DMS114 treated with DMSO at 0.1 percent for 48 hours (cell line): ENCODE measurements around the gene PANK4.

ENCODE experiments used
- DNase-seq: peaks from one replicate; lab custom pipeline; 2025; ENCODE audit not compliant: unreplicated experiment; lab: John Stamatoyannopoulos, UW

PANK4 gene

DNA sequence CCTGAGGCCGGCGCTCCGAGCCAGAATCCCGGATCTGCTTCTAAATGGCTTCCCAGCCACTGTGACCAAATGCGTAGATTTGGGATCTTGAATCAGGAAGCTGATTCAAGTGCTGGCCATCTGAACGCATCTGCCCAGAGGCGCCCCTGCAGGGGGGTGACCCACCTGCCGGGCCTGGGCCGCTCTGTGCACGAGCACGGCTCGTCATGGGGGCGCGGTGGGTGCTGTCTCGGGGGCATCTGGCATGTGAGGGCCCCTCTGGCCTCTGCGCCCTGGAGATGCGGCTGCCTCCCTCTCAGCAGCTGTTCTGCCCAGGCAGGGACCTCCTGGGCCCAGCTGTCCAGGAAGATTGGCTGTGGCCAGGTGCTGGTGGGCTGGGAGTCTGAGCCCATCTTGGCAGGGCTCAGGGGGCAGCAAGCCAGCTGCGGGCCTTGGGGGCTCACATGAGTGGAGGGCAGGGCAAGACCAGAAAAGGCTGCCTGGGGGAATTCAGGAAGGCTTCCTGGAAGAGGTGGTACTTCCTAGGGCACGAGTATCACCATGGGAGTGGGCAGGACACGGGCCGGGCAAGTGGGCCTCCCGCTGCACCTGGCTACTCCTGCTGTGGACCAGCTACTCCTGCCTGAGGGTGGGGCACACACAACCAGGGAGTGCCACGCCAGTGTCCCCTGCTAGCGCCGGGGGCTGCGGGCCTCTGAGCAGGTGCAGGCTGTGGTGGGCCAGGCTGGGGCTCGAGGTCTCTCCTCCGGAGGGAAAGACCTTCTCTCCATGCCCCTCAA is 25.2 kb downstream of the PANK4 start:
- DNase-seq, result no peak

DNA sequence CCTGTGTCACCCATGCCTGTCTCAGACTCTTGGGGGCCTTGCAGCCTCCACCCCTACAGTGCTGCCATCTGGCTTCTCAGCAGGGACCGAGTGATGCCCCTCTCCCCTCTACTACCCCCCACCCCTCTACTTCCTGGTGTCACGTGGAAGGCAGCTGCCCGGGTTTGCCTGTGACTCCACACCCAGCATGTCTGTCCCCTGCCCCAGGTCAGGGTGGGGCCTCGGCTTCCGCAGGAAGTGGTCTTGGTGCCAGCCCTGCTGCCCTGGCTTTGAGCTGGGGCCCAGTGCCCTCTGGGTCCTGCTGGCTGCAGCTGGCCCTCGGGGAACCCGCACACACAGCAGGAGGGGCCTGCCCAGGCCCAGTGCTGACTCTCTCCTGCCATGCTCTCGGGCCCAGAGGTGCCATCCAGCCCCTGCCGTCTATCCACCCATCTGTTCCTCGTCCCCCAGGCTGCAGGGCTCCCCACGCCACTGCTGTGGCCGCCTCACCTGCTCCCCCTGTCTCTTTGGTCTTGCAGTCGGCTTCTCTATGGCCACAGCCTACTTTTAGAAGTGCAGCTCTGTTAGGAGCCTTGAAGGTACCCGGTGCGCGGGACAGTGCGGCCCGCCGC is 26.3 kb downstream of the PANK4 start:
- no peak for DNase-seq

DNA sequence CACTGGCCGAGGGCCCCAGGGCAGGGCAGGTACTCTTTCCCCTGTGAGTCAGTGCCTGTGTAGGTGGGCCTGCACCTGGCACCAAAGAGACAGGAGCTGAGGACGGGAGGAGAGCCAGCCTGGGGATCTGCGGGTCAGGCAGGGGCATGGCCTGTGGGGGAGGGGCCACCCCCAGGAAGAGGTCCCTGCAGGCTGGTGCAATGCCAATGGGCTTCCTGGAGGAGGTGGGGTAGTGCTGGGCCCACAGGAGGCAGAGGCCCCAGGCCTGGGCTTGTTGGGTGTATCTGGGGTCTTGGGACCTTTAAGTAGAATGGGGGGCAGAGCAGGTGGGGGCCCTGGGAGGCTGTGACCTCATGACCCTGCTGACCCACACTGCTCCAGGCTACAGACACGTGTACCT is 27.1 kb downstream of the PANK4 start:
- no peak for DNase-seq

DNA sequence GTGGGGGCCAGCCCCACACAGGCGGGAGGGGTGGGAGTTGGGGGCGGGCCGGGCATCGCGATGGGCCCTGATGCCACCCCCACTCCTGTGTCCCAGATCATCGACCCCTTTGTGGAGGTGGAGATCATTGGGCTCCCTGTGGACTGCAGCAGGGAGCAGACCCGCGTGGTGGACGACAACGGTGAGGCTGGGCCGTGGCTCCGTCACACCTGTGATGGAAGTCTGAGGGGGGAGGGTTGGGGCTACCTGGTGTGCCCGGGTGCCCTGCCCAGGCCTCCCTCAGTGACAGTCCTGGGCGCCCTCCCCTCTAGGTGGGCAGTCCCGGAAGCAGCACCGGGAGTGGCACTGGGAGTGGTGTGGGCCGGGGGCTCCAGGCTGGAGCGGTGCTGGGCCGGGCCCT is 27.7 kb downstream of the PANK4 start:
- DNase-seq, result no peak

DNA sequence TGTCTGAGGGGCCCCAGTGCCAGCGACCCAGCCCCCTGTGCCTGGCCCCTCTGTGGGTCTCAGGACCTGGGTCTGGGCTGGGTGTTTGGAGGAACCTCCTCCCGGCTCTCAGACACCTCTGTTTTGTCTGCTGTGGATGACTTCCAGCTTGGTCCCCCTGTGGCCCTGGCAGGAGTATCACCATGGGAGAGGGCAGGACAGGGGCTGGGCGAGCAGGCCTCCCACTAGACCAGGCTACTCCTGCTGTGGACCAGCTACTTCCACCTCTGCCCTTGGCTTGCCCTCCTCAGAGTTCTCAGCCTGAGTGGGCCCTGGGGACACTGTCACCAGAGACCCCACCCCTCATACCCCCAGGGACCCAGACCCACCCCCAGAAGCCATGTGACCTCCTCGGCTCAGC is 28.5 kb downstream of the PANK4 start:
- DNase-seq, result no peak

DNA sequence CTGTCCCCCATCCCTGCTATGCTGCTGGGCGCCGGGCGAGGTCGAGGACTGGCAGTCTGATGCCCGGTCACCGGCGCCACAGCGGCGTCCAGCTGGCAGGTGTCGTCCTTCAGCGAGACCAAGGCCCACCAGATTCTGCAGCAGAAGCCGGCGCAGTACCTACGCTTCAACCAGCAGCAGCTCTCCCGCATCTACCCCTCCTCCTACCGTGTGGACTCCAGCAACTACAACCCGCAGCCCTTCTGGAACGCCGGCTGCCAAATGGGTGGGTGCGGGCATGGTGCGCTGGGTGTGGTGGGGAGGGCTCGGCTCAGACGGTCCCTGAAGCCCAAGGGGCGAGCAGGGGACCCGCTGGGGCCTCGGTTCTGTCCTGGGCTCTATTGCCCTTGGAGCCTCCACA is 29.6 kb downstream of the PANK4 start:
- DNase-seq, result no peak

DNA sequence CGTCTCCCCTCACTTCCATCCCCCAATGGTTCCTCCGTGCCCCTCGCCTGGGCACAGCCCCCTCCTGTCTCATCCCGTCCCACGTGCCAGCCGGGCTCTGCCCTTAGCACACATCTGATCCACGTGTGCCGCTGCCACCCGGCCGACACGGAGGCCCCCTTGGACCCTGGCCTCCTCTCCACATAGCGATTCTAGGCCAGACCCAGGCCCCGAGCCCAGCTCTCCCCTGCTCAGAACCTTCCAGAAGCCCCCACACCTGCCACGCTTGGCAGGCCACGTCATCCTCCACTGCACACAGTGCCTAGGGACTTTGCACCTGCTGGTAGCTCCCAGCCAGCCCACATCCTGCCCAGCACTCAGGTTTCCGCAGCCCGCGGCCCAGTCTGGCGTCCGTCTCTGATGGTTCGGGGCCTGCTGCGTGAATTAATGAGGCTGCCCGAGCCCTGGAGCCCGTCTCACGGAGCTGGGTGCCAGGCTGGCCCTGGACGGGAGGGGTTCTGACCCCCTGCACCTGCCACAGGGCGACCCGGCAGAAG is 30.2 kb downstream of the PANK4 start:
- DNase-seq, result no peak

DNA sequence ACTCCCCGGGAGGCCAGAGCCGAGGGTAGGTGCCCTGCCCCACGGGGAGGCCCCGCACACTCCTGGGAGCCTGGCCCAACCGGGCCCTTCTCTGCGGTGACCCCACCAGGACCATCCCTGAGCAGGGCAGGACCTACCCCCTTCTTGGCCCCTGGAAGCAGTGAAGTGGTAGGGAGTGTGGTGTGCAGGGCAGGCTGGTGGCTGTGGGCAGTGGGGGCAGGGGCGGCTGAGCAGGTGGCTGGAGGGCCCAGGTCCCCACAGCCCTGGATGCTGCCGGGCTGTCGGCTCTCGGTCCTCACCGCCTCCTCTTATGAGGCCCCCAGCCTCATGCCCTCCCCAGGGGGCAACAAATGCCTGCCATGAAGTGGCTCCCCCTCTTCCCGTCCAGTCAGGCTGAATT is 30.9 kb downstream of the PANK4 start:
- no peak for DNase-seq

DNA sequence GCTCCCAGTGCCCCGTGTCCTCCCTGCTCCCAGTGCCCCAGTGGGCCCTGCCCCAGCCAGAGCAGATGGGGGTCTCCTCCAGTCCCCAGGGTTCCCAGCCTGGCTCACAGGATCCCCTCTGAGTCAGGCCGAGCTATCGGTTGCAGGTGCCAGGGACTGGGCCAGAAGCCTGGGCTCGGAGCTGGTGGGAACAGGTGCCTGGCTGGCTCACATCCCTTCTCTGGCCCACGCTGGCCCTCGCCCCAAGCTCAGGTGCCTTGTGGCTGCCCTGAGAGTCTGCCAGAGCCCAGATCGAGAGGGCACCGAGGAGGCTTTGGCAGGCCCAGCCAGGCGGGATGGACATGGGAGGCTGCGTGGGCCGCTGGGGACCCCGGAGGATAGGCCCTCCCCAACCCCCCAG is 31.4 kb downstream of the PANK4 start:
- no peak for DNase-seq

DNA sequence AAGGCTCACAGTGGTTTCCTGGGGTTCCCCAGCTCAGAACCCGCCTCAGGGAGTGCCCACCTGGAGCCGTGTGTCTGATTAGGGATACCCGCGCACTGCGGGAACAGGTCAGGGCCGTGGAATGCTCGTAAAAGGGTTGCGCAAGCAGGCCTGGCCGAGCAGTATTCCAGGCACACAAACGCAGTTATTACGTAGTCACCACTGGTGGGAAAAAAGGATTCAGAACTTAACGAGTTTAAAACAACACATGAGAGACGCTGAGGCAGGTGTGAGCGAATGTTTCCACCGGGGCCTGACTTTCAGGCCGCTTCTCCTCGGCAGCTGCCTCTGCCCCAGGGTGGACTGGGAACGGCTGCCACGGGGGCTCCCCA is 32.1 kb downstream of the PANK4 start:
- no peak for DNase-seq

DNA sequence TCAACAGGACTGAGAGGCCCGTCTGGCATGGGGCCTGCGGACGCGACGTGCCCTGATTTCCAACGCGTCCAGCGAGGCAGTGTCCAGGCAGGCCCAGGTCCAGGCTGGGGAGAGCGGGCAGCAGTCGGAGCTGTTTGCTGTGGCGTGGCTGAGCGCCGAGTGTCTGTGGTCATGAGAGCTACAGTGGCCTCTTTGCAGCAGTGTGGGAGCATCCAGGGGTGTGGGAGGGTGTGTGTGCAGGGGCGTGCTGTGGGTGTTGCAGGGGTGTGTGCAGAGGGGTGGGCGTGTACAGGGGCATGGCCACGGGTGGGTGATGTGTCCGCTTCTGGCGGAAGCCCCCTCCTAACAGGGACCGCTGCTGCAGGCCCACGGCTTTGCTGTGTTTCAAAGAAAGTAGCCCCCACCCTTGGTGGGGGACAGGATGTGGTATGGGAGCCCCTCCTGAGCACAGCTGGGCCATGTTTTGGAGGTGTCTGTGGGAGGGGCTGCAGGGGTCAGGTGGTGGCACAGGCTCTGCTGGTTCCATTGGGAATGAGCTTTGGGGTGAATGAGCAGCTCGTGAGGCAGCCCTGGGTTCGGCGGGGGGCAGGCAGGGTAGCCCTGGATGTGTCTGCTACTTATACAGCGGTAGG is 32.6 kb downstream of the PANK4 start:
- no peak for DNase-seq

DNA sequence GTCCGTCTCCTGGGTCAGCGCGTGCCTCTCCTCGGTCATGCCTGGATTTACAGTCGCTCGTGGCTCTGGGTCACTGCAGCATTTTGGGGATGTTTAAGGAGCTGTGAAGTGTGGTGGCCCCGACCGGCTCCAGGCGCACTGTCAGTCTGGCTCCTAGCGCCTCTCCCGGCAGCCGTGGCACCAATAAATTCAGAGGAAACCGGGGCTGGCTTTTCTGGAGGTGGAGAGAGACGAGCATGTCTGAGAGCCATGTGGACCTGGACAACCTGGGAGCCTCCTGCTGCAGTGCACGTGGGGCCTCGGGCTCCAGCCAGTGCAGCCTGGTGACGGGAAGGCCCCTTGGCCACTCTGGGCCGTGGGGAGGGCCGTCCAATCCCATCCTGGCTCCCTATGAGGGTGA is 33.2 kb downstream of the PANK4 start:
- no peak for DNase-seq

DNA sequence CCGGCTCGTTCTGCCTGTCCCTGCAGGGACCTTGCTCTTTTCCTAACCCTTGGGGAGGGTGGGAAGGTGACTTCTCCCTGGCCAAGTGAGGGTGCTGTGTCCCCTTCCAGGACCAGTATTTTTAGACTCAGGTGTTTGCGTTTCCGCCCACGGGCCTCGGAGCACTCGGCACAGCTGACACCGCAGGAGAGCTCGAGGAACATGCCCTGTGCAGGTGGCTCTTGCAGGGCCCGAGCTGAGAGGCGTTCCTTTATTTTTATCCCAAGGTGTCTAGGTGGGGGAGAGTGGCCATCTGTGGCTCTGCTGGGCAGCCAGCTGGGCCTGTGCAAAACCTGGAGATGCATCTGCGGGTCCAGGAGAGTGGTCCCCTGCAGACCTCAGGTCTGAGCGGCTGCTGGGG is 34.3 kb downstream of the PANK4 start:
- DNase-seq, result no peak

DNA sequence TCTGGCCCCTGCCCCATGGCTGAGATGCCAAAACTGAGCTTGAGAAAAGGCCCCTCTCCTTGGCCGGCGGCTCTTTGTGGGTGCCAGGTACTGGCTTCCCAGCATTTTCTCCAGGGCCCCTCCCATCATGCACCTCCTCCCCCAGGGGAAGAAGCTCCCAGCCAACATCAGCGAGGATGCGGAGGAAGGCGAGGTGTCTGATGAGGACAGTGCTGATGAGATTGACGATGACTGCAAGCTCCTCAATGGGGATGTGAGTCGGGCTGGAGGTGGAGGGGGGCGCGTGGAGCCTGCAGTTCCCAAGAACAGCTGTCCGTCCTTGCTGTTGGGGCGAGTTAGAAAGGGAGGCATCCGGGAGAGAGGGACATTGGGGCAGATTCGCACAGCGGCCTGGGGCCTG is 36.8 kb downstream of the PANK4 start:
- DNase-seq, result no peak

DNA sequence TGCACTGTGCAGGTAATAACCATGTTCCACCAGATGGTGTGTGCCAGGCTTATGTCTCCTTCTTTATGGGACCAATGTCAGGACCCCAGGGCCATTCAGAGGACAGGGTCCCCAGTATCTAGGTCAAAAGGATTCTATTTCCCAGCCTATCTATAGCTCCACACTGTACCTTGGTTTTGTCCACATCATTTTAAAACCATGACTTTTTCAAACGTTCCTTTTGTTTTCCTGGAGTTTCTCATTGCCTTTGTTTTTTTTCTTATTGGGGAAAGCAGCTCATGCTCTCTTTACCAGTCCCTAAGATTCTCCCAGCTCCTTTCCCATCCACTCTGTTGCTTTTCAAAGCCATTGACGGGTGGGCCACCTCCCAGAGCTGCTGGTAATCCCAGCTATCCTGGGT is 37.7 kb downstream of the PANK4 start:
- no peak for DNase-seq

DNA sequence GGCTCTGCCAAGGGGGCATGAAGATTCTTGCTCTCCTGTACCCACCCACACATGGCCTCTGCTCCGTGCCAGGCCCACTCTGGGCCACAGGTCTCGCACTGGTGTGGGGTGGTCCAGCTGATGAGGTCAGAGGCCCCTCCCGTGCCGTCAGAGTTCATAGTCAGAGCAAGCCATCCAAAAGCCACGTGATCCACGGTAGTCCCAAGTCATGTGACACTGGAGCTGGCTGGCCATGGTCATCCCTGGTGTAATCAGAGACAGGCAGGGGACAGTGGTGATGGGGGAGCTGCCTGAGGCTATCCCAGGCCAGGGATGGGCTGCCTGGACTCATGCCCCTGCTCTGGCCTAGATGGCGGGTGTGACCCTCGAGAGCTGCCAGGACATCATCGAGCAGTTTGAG is 39.8 kb downstream of the PANK4 start:
- DNase-seq, result no peak

DNA sequence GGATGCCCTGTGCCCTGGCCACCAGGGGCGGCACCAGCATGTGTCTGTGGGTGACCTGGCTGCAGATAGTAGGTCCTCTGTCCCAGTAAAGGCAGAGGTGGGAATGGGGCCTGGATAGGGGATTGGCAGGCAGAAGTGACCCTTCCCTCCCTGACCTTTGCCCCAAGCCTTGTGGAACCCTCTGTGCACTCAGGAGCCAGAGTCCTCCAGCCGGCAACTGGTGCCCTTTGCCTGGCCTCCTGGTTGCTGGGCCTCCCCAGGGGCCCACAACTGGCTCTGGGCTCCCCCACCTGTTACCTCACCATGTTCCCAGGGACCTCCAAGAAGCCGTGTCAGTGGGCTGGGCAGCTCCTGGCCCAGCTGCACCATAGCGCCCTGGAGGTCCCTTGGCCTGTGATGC is 40.4 kb downstream of the PANK4 start:
- no peak for DNase-seq

DNA sequence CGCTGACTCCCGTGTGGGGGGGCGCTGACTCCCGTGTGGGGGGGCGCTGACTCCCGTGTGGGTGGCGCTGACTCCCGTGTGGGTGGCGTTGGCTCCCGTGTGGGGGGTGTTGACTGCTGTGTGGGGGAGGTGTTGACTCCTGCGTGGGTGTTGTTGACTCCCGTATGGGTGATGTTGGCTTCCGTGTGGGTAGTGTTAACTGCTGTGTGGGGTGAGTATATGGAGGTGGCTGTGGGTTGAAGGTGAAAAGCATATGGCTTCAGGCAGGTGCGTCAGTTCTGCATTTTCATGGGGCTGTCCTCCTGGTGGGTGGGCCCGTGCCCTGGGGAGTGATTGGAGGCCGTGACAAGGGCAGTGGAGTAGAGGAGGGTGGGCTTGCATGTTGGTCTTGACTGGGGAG is 42.4 kb downstream of the PANK4 start:
- DNase-seq, result no peak

DNA sequence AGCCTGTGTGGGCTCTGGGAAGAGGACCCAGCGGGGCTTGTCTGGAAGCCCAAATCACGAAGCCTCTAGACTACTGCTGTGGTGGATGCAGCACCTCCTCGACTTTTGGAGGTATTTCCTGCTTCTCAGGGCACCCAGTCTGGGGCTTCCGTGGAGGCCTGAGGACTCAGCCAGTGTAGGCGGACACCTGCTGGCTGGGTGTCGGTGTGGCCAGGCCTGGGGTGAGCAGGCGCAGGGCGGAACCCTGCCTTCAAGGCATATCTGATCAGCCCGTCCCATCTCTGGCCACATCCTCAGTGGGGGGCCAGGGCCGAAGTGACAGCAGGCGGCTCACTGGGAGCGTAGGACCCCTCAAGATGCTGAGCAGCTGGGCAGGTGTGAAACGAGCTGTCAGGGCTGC is 43.4 kb downstream of the PANK4 start:
- no peak for DNase-seq

DNA sequence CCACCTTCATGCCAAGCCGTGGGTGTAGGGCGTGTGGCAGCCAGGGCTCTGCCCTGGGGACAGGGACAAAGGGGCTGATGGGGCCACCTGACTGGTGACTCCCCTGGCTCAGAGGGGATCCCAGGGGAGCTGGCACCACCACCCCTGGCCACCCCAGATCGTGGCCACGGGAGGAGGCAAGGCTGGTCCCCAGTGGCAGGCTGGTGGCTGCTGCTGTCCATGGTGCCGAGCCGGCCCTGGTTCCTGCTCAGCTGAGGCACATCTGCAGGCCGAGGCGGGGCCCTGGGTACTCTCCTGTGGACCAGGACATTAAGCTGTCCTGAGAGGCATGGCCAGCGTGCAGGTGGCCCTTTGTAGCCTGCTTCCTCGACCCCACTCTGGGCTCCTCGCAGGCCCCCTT is 43.8 kb downstream of the PANK4 start:
- no peak for DNase-seq

DNA sequence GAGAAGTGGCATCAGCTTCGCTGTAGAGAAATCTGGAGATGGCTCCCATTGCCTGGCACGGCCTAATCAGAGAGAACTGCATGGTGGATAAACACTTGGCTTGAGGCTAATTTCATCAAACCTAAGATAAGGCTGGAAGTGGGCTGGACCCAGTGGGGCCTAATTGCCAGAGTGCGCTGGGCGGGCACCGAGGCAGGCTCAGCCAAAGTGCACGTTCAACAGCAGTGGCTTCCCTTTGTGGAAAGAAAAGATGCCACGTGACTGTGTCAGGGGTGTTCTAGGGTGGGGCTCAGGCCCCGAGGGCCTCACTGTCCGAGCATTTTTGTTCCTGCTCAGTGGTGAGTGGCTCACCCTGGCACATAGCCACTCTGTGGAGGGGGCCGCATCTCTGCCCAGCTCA is 44.5 kb downstream of the PANK4 start:
- no peak for DNase-seq

DNA sequence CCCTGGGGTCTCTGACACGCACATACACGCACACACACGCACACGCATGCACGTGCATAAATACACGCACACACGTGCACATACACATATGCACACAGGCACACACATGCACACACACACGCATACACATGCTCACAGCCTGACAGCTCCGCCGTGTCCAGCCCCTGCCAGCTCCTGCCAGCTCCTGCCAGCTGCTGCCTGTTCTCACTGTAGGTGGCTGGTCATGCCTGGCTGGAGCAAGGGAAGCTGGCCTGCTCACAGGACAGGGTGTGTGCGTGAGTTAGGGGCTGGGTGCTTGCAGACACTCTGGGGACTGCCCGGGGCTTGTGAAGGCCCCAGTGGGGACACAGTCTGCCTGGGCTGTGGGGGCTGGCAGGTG is 45.4 kb downstream of the PANK4 start:
- no peak for DNase-seq
